ENCODE data around the gene GART.
"Not testable (repeated sequence)": the region's sequence is repeated elsewhere in the genome, so short reads cannot be mapped to it uniquely, and the experiment has no call there.

Gene GART

GRCh38 chr21:33541756-33542639, at the start of gene GART:
GART (minus strand) TSS chr21:33542117; CDS start chr21:33539315, 2,802 bp downstream.
- DNase-seq (ENCODE audit: low read depth, low spot score), result peak; percentile 28

- DNase-seq (ENCODE audit: low read depth, low spot score), result peak; percentile 57
Observed at GRCh38 chr21:33588485-33589335, 46.8 kb upstream of the GART start, which contains the start of gene DONSON. DONSON (minus strand) TSS chr21:33588684; CDS start chr21:33588641, 43 bp downstream.

- no peak for DNase-seq (ENCODE audit: low read depth, low spot score)
Observed at GRCh38 chr21:33587792-33588484, 46.0 kb upstream of the GART start.

GRCh38 chr21:33586927-33587326, 45.0 kb upstream of the GART start:
- DNase-seq (ENCODE audit: low read depth, low spot score), result no peak

GRCh38 chr21:33584455-33584854, 42.5 kb upstream of the GART start:
- DNase-seq (ENCODE audit: low read depth, low spot score), result no peak

GRCh38 chr21:33578959-33579542, 37.1 kb upstream of the GART start:
- DNase-seq (ENCODE audit: low read depth, low spot score), result no peak

GRCh38 chr21:33578214-33578613, 36.3 kb upstream of the GART start:
- no peak for DNase-seq (ENCODE audit: low read depth, low spot score)

GRCh38 chr21:33576741-33577141, 34.8 kb upstream of the GART start:
- not testable (repeated sequence) for DNase-seq (ENCODE audit: low read depth, low spot score)

- DNase-seq (ENCODE audit: low read depth, low spot score), result no peak
Observed at GRCh38 chr21:33572350-33572749, 30.4 kb upstream of the GART start.

GRCh38 chr21:33569991-33570390, 28.1 kb upstream of the GART start:
- no peak for DNase-seq (ENCODE audit: low read depth, low spot score)

- DNase-seq (ENCODE audit: low read depth, low spot score), result no peak
Observed at GRCh38 chr21:33568448-33568847, 26.5 kb upstream of the GART start.

GRCh38 chr21:33567914-33568313, 26.0 kb upstream of the GART start:
- DNase-seq (ENCODE audit: low read depth, low spot score), result no peak

- DNase-seq (ENCODE audit: low read depth, low spot score), result no peak
Observed at GRCh38 chr21:33566514-33566913, 24.6 kb upstream of the GART start.

GRCh38 chr21:33562389-33562788, 20.5 kb upstream of the GART start:
- no peak for DNase-seq (ENCODE audit: low read depth, low spot score)

- no peak for DNase-seq (ENCODE audit: low read depth, low spot score)
Observed at GRCh38 chr21:33561373-33561772, 19.5 kb upstream of the GART start.

GRCh38 chr21:33560965-33561364, 19.0 kb upstream of the GART start:
- DNase-seq (ENCODE audit: low read depth, low spot score), result no peak

- DNase-seq (ENCODE audit: low read depth, low spot score), result no peak
Observed at GRCh38 chr21:33559813-33560212, 17.9 kb upstream of the GART start.

- DNase-seq (ENCODE audit: low read depth, low spot score), result no peak
Observed at GRCh38 chr21:33558777-33559421, 17.0 kb upstream of the GART start.

GRCh38 chr21:33557447-33557846, 15.5 kb upstream of the GART start:
- no peak for DNase-seq (ENCODE audit: low read depth, low spot score)

- no peak for DNase-seq (ENCODE audit: low read depth, low spot score)
Observed at GRCh38 chr21:33554982-33555344, 13.0 kb upstream of the GART start.

Data from smooth muscle cell of the brain vasculature (primary cell).